Measurements from ENCODE around the gene ADAM15. TPM values are rescaled to one million over a fixed set of nuclear protein-coding genes. Genes with fewer than 3 reads are reported as not detected.

Gene ADAM15
- total RNA-seq, 2 donors from 2014 or later = 64.6 to 96.7 TPM

GRCh38 chr1:155026154-155026553, 25.0 kb upstream of the ADAM15 start:
- DNase-seq (ENCODE audit: low spot score) = no peak
- H3K9me3 ChIP-seq = no peaks in the 10 kb centered on the region
- no peaks in the 10 kb centered on the region for H3K4me1 ChIP-seq
- H3K27me3 ChIP-seq = no peaks in the 10 kb centered on the region
- H3K36me3 ChIP-seq = no peaks in the 10 kb centered on the region
- no peak overlapping the region for H3K4me3 ChIP-seq
- no peak for TF ChIP-seq CTCF (IDR thresholded peaks at IDR 0.05)
- no peak overlapping the region for H3K27ac ChIP-seq

- Histone ChIP-seq H3K27ac (no peak overlapping the region), H3K9me3 (no peaks in the 10 kb centered on the region), H3K27me3 (no peaks in the 10 kb centered on the region), H3K4me3 (no peak overlapping the region), H3K36me3 (no peaks in the 10 kb centered on the region), H3K4me1 (no peaks in the 10 kb centered on the region)
- no peak for TF ChIP-seq CTCF (IDR thresholded peaks at IDR 0.05)
- no peak for DNase-seq (ENCODE audit: low spot score)
These were observed 24.5 kb upstream of the ADAM15 start for GRCh38 chr1:155026588-155026987.

GRCh38 chr1:155029513-155030242, 21.4 kb upstream of the ADAM15 start:
- Histone ChIP-seq H3K9me3 (no peaks in the 10 kb centered on the region), H3K27ac (no peak overlapping the region), H3K4me1 (no peaks in the 10 kb centered on the region), H3K4me3 (no peak overlapping the region), H3K27me3 (no peaks in the 10 kb centered on the region), H3K36me3 (no peaks in the 10 kb centered on the region)
- DNase-seq (ENCODE audit: low spot score) = no peak
- TF ChIP-seq CTCF (IDR thresholded peaks at IDR 0.05) = no peak

- Histone ChIP-seq H3K27me3 (no peaks in the 10 kb centered on the region), H3K36me3 (no peaks in the 10 kb centered on the region), H3K9me3 (no peaks in the 10 kb centered on the region), H3K27ac (no peak overlapping the region), H3K4me1 (no peaks in the 10 kb centered on the region), H3K4me3 (no peak overlapping the region)
- no peak for DNase-seq (ENCODE audit: low spot score)
- TF ChIP-seq CTCF (IDR thresholded peaks at IDR 0.05) = no peak
These were observed 20.8 kb upstream of the ADAM15 start for GRCh38 chr1:155030243-155030795.

GRCh38 chr1:155030899-155031298, 20.2 kb upstream of the ADAM15 start:
- Histone ChIP-seq H3K27ac (no peak overlapping the region), H3K4me1 (no peaks in the 10 kb centered on the region), H3K27me3 (no peaks in the 10 kb centered on the region), H3K4me3 (no peak overlapping the region), H3K36me3 (no peaks in the 10 kb centered on the region), H3K9me3 (no peaks in the 10 kb centered on the region)
- no peak for DNase-seq (ENCODE audit: low spot score)
- no peak for TF ChIP-seq CTCF (IDR thresholded peaks at IDR 0.05)

GRCh38 chr1:155032886-155033285, 18.2 kb upstream of the ADAM15 start:
- TF ChIP-seq CTCF (IDR thresholded peaks at IDR 0.05) = no peak
- H3K4me3 ChIP-seq = no peak overlapping the region
- H3K9me3 ChIP-seq = no peaks in the 10 kb centered on the region
- H3K27ac ChIP-seq = no peak overlapping the region
- DNase-seq (ENCODE audit: low spot score) = no peak
- H3K27me3 ChIP-seq = no peaks in the 10 kb centered on the region
- H3K36me3 ChIP-seq = no peaks in the 10 kb centered on the region
- H3K4me1 ChIP-seq = no peaks in the 10 kb centered on the region

All from right atrium auricular region (tissue), 2 donors.